Mesodermal cell (in vitro differentiated cells): ENCODE results near the gene HK1.
"Not testable (repeated sequence)": the region's sequence is repeated elsewhere in the genome, so short reads cannot be mapped to it uniquely, and the experiment has no call there.

ENCODE experiments used
- H3K27ac ChIP-seq: 2 replicates; pipeline ENCODE4 v1.7.0; 2013; ENCODE audit warnings: mild to moderate bottlenecking, low read depth, low read length, moderate library complexity; ENCODE audit not compliant: severe bottlenecking
- H3K36me3 ChIP-seq: 2 replicates; pipeline ENCODE4 v1.7.1; 2013; ENCODE audit warnings: mild to moderate bottlenecking, low read length, moderate library complexity; ENCODE audit not compliant: control insufficient read depth, insufficient read depth
- H3K4me1 ChIP-seq: one replicate; pipeline ENCODE4 v1.7.1; 2013; ENCODE audit warnings: mild to moderate bottlenecking, low read length; ENCODE audit not compliant: insufficient read depth, control insufficient read depth, poor library complexity, severe bottlenecking
- H3K4me3 ChIP-seq: 2 replicates; pipeline ENCODE4 v1.7.0; 2013; ENCODE audit warnings: low read length, control low read depth, mild to moderate bottlenecking; ENCODE audit not compliant: insufficient read depth, poor library complexity, severe bottlenecking; ENCODE audit errors: extremely low read depth
- H3K9me3 ChIP-seq: 2 replicates; pipeline ENCODE4 v1.7.1; 2013; ENCODE audit warnings: mild to moderate bottlenecking, low read length, moderate library complexity; ENCODE audit not compliant: control insufficient read depth
- WGBS, 2 experiments: methylation state at CpG; one replicate each; pipeline ENCODE4 v1.1.5; 2013; ENCODE audit warnings: missing lambda C conversion rate in 2 of 2; ENCODE audit not compliant: insufficient coverage in 2 of 2; 5-methylcytosine and 5-hydroxymethylcytosine counted together

The HK1 gene

DNA sequence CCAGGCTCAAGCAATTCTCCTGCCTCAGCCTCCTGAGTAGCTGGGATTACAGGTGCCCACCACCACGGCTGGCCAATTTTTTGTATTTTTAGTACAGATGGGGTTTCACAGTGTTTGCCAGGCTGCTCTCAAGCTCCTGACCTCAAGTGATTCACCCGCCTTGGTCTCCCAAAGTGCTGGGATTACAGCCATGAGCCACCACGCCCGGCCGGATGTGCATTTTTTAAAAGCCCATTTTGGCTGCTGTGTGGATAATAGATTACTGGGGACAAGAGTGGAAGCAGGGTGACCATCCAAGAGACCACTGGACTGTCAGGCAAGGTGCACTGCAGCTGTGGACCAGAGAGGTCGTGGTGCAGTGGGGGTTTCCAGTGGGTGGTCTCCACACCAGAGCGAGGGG, 36.7 kb upstream of the HK1 start:
- H3K36me3 ChIP-seq, result no peaks in the 10 kb centered on the region
- H3K4me1 ChIP-seq, result no peaks in the 10 kb centered on the region
- H3K9me3 ChIP-seq, result no peaks in the 10 kb centered on the region
- WGBS, 2 experiments, result 89 to 97% methylated on average over 5 to 6 of the region's 7 CpGs
- H3K4me3 ChIP-seq, result no peak overlapping the region
- no peak overlapping the region for H3K27ac ChIP-seq

- no peak overlapping the region for H3K27ac ChIP-seq
- no peaks in the 10 kb centered on the region for H3K36me3 ChIP-seq
- 91 to 97% methylated on average over 8 of the region's 11 CpGs for WGBS, 2 experiments
- H3K9me3 ChIP-seq, result no peaks in the 10 kb centered on the region
- no peaks in the 10 kb centered on the region for H3K4me1 ChIP-seq
- no peak overlapping the region for H3K4me3 ChIP-seq
These were observed 36.0 kb upstream of the HK1 start for GRCh38 chr10:69242040-69242851.

- no peaks in the 10 kb centered on the region for H3K9me3 ChIP-seq
- H3K36me3 ChIP-seq, result no peaks in the 10 kb centered on the region
- WGBS, 2 experiments, result 73 to 89% methylated on average over 3 to 5 of the region's 5 CpGs
- H3K27ac ChIP-seq, result no peak overlapping the region
- H3K4me1 ChIP-seq, result no peaks in the 10 kb centered on the region
- H3K4me3 ChIP-seq, result no peak overlapping the region
These were observed 35.5 kb upstream of the HK1 start for GRCh38 chr10:69242852-69243212.

DNA sequence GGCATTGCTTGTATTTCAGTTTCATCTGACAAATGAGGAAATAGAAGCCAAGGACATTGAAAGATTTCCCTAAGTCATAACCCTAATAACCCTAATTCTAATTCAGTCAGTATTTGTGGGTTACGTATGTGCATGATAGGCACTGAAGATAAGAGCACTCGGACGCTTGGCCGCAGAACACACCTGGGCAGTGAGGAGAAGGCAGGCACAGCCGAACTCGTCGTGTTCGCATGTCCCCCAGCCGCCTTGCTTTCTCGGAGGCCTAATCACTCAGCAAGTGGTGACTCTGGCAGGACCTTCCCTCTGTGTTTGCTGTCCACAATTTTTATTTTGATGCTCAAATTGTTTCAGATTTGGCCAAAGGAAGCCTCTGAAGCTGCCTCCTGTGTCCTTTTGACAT, 34.5 kb upstream of the HK1 start:
- Histone ChIP-seq H3K4me1 (no peaks in the 10 kb centered on the region), H3K36me3 (no peaks in the 10 kb centered on the region), H3K9me3 (no peaks in the 10 kb centered on the region), H3K4me3 (no peak overlapping the region), H3K27ac (no peak overlapping the region)
- WGBS, 2 experiments, result 92 to 97% methylated on average over 10 of the region's 10 CpGs

DNA sequence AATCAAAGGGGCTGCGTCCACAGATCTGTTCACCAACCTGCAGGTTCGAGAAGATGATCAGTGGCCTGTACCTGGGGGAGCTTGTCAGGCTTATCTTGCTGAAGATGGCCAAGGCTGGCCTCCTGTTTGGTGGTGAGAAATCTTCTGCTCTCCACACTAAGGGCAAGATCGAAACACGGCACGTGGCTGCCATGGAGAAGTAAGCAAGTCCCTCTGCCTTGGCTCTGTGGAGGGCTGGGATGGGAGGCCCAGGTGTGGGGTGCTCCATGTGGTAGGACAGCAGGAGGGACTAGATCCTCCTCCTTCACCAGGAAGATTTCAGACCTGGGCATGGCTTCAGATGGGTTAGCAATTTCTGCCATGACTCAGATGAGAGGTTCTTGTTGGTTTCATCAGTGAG, 32.3 kb upstream of the HK1 start:
- H3K27ac ChIP-seq, result no peak overlapping the region
- H3K4me3 ChIP-seq, result no peak overlapping the region
- H3K9me3 ChIP-seq, result no peaks in the 10 kb centered on the region
- no peaks in the 10 kb centered on the region for H3K36me3 ChIP-seq
- no peaks in the 10 kb centered on the region for H3K4me1 ChIP-seq
- WGBS, 2 experiments, result 93 to 100% methylated on average over 2 to 3 of the region's 5 CpGs

DNA sequence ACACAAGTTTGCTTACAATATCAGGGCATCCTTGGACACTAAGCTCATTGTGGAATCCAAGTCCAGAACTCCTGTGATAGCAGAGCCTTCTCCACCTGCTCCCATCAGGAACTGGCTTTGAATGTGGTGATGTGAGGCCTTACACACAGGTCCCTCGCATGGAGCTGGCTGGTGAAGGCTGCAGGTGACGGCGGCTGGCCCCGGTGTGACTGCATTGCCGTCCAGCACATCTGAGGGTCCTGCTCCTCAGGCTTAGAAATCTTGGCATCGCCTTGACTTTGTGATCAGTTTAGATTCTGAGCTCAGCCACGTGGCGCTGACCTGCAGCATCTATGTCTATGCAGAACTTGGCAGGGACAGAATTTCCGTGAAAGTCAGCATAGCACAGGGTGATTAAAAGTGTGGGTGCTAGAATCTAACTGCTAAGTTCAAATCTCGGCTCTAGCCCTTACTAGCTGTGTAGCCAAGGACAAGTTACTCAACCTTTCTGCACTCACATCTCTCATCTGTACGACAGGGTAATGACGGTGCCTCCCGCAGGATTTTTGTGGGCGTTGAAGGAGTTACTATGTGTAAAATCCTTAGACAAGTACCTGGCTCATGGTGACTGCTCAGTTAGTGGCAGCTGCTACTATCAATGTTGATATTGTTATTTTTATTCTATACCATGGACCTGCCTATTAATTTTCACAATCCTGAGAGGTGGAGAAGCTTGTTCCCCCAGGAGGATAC, 31.5 kb upstream of the HK1 start:
- no peaks in the 10 kb centered on the region for H3K36me3 ChIP-seq
- H3K4me3 ChIP-seq, result no peak overlapping the region
- 84 to 86% methylated on average over 10 to 13 of the region's 14 CpGs for WGBS, 2 experiments
- H3K4me1 ChIP-seq, result no peaks in the 10 kb centered on the region
- no peaks in the 10 kb centered on the region for H3K9me3 ChIP-seq
- H3K27ac ChIP-seq, result no peak overlapping the region

- no peaks in the 10 kb centered on the region for H3K36me3 ChIP-seq
- WGBS, 2 experiments, result 95 to 97% methylated on average over 13 of the region's 13 CpGs
- no peaks in the 10 kb centered on the region for H3K4me1 ChIP-seq
- no peak overlapping the region for H3K4me3 ChIP-seq
- H3K9me3 ChIP-seq, result no peaks in the 10 kb centered on the region
- H3K27ac ChIP-seq, result no peak overlapping the region
These were observed 31.0 kb upstream of the HK1 start for GRCh38 chr10:69247313-69247710.

- no peaks in the 10 kb centered on the region for H3K36me3 ChIP-seq
- no peak overlapping the region for H3K27ac ChIP-seq
- 87 to 90% methylated on average over 18 to 21 of the region's 24 CpGs for WGBS, 2 experiments
- H3K4me1 ChIP-seq, result no peaks in the 10 kb centered on the region
- no peaks in the 10 kb centered on the region for H3K9me3 ChIP-seq
- H3K4me3 ChIP-seq, result no peak overlapping the region
These were observed 30.1 kb upstream of the HK1 start for GRCh38 chr10:69248117-69248730.

GRCh38 chr10:69250041-69250440, 28.3 kb upstream of the HK1 start:
- H3K27ac ChIP-seq, result no peak overlapping the region
- WGBS, 2 experiments, result 97% methylated on average over 14 of the region's 14 CpGs
- H3K36me3 ChIP-seq, result no peaks in the 10 kb centered on the region
- no peak overlapping the region for H3K4me3 ChIP-seq
- H3K4me1 ChIP-seq, result no peaks in the 10 kb centered on the region
- H3K9me3 ChIP-seq, result no peaks in the 10 kb centered on the region

DNA sequence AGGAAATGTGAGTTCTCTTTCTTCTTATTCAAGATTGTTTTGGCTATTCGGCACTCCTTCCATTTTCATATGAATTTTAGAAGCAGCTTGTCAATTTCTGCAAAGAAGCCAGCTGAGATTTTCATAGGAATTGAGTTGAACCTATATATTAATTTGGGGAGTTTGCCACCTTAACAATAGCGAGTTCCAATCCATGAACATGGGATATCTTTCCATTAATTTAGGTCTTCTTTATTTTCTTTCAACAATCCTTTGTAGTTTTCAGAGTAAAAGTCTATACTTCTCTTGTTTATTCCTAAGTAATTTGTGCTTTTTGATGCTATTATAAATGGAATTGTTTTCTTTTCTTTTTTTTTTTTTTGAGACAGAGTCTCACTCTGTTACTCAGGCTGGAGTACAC, 26.9 kb upstream of the HK1 start:
- H3K9me3 ChIP-seq, H3K4me3 ChIP-seq, H3K4me1 ChIP-seq, H3K27ac ChIP-seq, H3K36me3 ChIP-seq: not testable (repeated sequence)
- WGBS, 2 experiments, result no CpG with 5 or more reads among the region's 2 CpGs

DNA sequence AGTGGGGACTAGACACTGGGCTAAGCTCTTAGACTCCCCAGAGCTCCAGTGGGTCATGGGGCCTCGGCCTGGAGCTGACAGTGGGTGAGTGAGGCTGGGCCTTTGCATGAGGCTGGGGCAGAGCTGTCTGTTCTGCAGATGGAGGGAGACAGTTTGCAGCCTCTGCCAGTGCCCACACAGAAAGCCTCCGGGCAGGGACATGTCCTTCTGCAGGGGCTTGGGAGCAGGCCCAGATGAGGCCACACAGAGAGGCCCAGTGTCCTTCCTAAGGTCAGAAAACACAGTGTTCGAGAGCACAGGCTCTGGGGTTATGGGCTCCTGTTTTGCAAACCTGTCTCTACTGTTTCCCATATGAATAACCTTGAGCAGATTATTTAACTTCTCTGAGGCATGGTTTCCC, 25.1 kb upstream of the HK1 start:
- no peaks in the 10 kb centered on the region for H3K4me1 ChIP-seq
- no peak overlapping the region for H3K4me3 ChIP-seq
- H3K9me3 ChIP-seq, result no peaks in the 10 kb centered on the region
- H3K36me3 ChIP-seq, result no peaks in the 10 kb centered on the region
- H3K27ac ChIP-seq, result no peak overlapping the region
- 77 to 100% methylated on average over 2 to 3 of the region's 3 CpGs for WGBS, 2 experiments
